K562 (cell line): ENCODE data around the gene LRCOL1. TPM values are rescaled to one million over a fixed set of nuclear protein-coding genes. Genes with fewer than 3 reads are reported as not detected.

ENCODE experiments used
- CREB3L1 ChIP-seq: fragments of 450-650 bp; IDR thresholded peaks from 2 replicates; pipeline ENCODE4 v1.6.1; 2014; ENCODE audit warnings: low read depth, mild to moderate bottlenecking, moderate library complexity, borderline replicate concordance
- GMEB1 ChIP-seq: fragments of 250-450 bp; sonication (Bioruptor Pico); IDR thresholded peaks from 2 replicates; pipeline ENCODE4 v1.4.0; 2020; ENCODE audit warnings: mild to moderate bottlenecking
- KAT8 ChIP-seq: fragments of 450-650 bp; IDR thresholded peaks from 2 replicates; pipeline ENCODE4 v1.6.1; 2016; ENCODE audit warnings: low read depth, mild to moderate bottlenecking
- MYBL2 ChIP-seq, 2 experiments: fragments of 450-650 bp in 1 of 2; sonication (generic) in 1 of 2; formaldehyde crosslinking in 1 of 2; IDR thresholded peaks; 2 replicates each; pipeline versions ENCODE4 v1.6.1 to v1.8.1; 2017 to 2022; ENCODE audit warnings: borderline replicate concordance in 1 of 2, inconsistent platforms in 1 of 2, low read depth in 1 of 2, mild to moderate bottlenecking in 1 of 2, missing genetic modification reagents in 1 of 2, moderate library complexity in 1 of 2
- POLR2G ChIP-seq: fragments of 200-400 bp; formaldehyde crosslinking; IDR thresholded peaks from 2 replicates; pipeline ENCODE4 v1.6.1; 2017; ENCODE audit warnings: low read depth, mild to moderate bottlenecking, antibody characterized with exemption, low read length, moderate library complexity
- TSHZ1 ChIP-seq: fragments of 250-450 bp; sonication (Bioruptor Pico); IDR thresholded peaks from 2 replicates; pipeline ENCODE4 v1.4.0; 2020; ENCODE audit warnings: mild to moderate bottlenecking, moderate library complexity
- UBTF ChIP-seq, 2 experiments: IDR thresholded peaks; 2 replicates each; pipeline ENCODE4 v1.6.1; 2012; ENCODE audit warnings: improper control_type of control experiment in 2 of 2, low read depth in 2 of 2, low read length in 2 of 2, borderline replicate concordance in 1 of 2
- ZNF639 ChIP-seq, 2 experiments: fragments of 200-800 bp in 1 of 2; sonication (Bioruptor generic) in 1 of 2; sonication (generic) in 1 of 2; formaldehyde crosslinking in 1 of 2; IDR thresholded peaks in 1 of 2; conservative IDR thresholded peaks in 1 of 2; 2 replicates each; pipeline versions ENCODE4 v1.5.0 to v1.6.1; 2016 to 2020; ENCODE audit warnings: missing compliant biosample characterization in 1 of 2, missing genetic modification characterization in 1 of 2, missing genetic modification reagents in 1 of 2
- ZNF717 ChIP-seq: fragments of 250-450 bp; sonication (Bioruptor Pico); IDR thresholded peaks from 2 replicates; pipeline ENCODE4 v1.5.0; 2021
- polyA plus RNA-seq, 8 experiments: library from polyadenylated mRNA; depleted of rRNA in 4 of 8; stranded (reverse) in 5 of 8; unstranded in 3 of 8; fragments of >200 nt; fragmentation: Nextera tagmentation in 2 of 8; fragmentation: Illumina TruSeq in 1 of 8; extraction: Ambion mirVana in 2 of 8; extraction: Trizol in 1 of 8; gene quantifications; 2 replicates each; pipeline versions ENCODE4 v1.2.1 to v1.2.3, GENCODE V29; 2011 to 2014; ENCODE audit warnings: inconsistent platforms in 1 of 8, missing spikeins in 1 of 8
- total RNA-seq, 7 experiments: library from RNA; depleted of rRNA in 6 of 7; stranded (reverse); fragments of >200 nt in 6 of 7; fragmentation: Illumina TruSeq in 2 of 7; extraction: Trizol in 2 of 7; gene quantifications; 2 replicates each; pipeline versions ENCODE4 v1.2.1 to v1.2.3, GENCODE V29; 2011 to 2021; ENCODE audit warnings: low replicate concordance in 1 of 7

The LRCOL1 gene
- total and polyA plus RNA-seq, 9 of the 15 experiments (the other 6 are each of a cell fraction or from before 2014, with no cell fraction given) = not detected

GRCh38 chr12:132560364-132560613, 50.1 kb downstream of the LRCOL1 start (continued):
- TF ChIP-seq MYBL2 (IDR thresholded peaks at IDR 0.05; ENCODE audit: low read depth) (no peak), MYBL2 (CRISPR knock-in tag; IDR thresholded peaks at IDR 0.05; ENCODE audit: borderline replicate concordance) (no peak), GMEB1 (CRISPR knock-in tag) (no peak), UBTF (IDR thresholded peaks at IDR 0.05; ENCODE audit: borderline replicate concordance in 1 of 2, low read depth in 2 of 2, low read length in 2 of 2) (0 out of 4 replicates have a peak, but pooled peaks of 1 of the 2 experiments have one; percentile 34), POLR2G (peak; percentile 9; the same call in 1 of the 2 replicates), ZNF639 (CRISPR knock-in tag; conservative IDR thresholded peaks at IDR 0.05 in 1 of 2, IDR thresholded peaks at IDR 0.05 in 1 of 2) (no peak), CREB3L1 (no peak), ZNF717 (no peak), KAT8 (no peak), TSHZ1 (CRISPR knock-in tag) (no peak)
